GM10847 (cell line): ENCODE measurements around the gene DEAF1.

Source experiments
- POLR2A ChIP-seq: IDR thresholded peaks from 2 replicates; pipeline ENCODE4 v1.6.1; 2011; ENCODE audit not compliant: insufficient read length; ENCODE audit errors: extremely low read depth

DEAF1 gene

GRCh38 chr11:608791-609251 lies 86.2 kb downstream of the DEAF1 start:
- no peak for TF ChIP-seq POLR2A

- TF ChIP-seq POLR2A = no peak
These were observed 86.9 kb downstream of the DEAF1 start for GRCh38 chr11:607971-608659.

GRCh38 chr11:607020-607780 lies 87.8 kb downstream of the DEAF1 start:
- TF ChIP-seq POLR2A = no peak

- TF ChIP-seq POLR2A = no peak
These were observed 88.8 kb downstream of the DEAF1 start for GRCh38 chr11:606245-606644.

- no peak for TF ChIP-seq POLR2A
These were observed 89.5 kb downstream of the DEAF1 start for GRCh38 chr11:605286-606129.

- no peak for TF ChIP-seq POLR2A
These were observed 91.9 kb downstream of the DEAF1 start for GRCh38 chr11:603154-603553.

- TF ChIP-seq POLR2A = no peak
These were observed 93.3 kb downstream of the DEAF1 start for GRCh38 chr11:601573-602245.

- no peak for TF ChIP-seq POLR2A
These were observed 96.9 kb downstream of the DEAF1 start for GRCh38 chr11:598005-598680.

- no peak for TF ChIP-seq POLR2A
These were observed 97.8 kb downstream of the DEAF1 start for GRCh38 chr11:597166-597725.

- TF ChIP-seq POLR2A = no peak
These were observed 98.6 kb downstream of the DEAF1 start for GRCh38 chr11:596374-596773.

- TF ChIP-seq POLR2A = no peak
These were observed 99.6 kb downstream of the DEAF1 start for GRCh38 chr11:595400-595799.
